ENCODE data around the gene NDST1. TPM values are rescaled to one million over a fixed set of nuclear protein-coding genes. Genes with fewer than 3 reads are reported as not detected.
A peak's percentile ranks its signal among the peaks of the same experiment; 100 is the strongest.

The NDST1 gene
- total RNA-seq, 1 donor, result 12.9 TPM

DNA sequence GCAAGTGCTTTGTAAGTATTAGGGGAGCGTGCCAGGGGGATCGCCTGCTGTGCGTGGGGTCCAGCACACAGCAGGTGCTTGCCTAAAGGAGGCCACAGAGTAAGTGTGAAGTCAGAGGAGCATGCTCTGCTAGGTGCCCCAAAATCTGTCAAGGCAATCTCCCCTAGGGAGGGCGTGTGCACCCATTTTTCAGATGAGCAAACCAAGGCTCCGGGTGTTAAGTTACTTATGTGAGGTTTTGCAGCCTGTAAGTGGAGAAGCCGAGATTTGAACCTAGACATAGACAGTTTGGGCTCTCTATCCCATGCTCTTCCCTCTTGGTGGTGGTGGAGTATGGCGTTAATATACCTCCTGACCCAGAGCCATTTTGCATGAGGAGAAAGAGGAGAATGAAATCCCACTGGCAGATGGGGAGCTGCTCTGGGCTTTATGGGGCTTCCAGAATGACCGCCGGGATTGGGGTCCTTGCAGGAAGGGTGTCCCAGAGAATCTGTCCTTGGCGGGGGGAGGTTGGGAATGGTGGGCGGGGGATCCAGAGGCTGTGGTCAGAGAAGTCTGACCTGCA is 14.1 kb downstream of the NDST1 start:
- DNase-seq (ENCODE audit: low read depth in 2 of 3, low spot score in 2 of 3), result no peak

DNA sequence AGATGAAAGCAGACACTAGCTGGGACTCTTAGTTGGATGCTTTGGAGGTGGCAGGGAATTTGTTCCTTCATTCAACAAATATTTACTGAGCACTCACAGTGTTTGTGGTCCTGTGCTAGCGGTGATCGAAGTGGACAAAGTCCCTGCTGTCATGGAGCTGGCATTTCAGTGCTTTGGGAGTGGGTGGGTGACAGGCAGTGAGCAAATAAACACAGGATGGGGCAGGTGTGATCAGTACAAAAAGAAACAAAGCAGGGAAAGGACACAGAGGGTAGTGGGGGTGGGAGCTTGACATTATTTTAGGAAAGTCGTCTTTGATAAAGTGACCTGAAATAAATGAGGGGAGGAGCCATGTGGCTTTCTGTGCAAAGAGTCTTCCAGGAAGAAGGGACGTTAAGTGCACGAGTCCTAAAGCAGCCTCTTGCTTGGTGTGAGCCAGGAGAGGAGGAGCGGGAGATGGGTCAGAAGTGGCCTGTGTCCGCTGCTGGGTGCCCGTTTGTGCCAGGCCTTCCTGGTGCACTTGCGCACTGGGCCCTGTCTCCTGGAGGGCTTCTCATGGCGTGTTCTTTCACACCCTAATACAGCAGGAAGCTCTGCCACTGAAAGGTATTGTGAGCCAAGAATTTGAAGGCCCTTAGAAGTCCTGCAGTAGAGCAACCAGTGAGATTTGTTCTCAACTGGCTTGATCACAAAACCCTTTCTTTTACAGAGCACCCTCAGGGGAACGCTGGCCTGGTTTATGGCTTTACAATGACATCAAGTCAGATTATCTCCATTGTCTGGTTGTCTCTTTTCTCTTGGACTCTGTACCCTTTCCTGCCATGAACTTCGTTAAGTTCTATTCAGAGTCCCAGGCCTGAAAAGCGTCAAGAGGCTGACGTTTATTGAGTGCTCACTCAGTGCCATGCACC is 14.8 kb downstream of the NDST1 start:
- no peak for DNase-seq (ENCODE audit: low read depth in 2 of 3, low spot score in 2 of 3)

DNA sequence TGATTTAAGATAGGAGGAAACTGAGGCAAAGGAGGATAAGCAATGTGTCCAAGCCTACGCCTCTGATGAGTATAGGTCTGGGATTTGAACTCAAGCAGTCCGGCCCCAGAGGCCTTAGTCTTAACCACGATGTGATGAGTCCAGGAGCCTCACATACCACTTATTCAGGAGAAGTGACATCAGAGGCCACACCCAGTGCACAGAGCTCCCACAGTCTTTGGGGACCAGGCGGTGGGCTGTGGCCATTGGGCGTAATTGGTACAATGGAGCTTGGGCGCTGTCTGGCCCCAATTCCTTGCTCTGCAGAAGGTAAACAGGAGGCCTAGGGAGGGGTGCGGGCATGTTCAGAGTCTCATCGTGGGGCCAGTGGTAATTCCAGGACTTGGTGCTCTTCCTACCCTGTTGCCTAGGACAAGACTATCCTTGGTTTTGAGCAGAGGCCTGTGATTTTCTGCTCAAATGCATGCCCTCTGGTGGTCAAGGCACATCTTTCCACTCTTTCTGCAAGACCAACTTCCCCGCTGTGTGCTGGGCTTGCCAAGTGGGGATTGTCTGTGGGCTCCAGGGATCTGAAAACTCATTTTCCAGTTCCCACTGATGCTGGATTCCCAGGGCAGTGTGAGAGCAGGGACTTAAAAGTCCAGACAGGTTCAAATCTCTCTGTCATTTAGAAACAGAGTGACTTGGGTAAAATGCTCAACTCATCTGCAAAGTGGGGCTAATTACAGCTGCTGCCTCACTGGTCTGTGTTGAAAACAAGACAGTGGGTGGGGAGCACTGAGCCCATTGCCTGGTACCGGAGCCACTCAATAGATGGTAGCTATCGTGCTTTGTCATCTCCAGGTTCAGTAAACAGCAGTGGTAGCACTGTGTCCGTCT is 15.8 kb downstream of the NDST1 start:
- peak in 2 of 3 donors; percentile 49 to 68 for DNase-seq (ENCODE audit: low read depth in 2 of 3, low spot score in 2 of 3)

DNA sequence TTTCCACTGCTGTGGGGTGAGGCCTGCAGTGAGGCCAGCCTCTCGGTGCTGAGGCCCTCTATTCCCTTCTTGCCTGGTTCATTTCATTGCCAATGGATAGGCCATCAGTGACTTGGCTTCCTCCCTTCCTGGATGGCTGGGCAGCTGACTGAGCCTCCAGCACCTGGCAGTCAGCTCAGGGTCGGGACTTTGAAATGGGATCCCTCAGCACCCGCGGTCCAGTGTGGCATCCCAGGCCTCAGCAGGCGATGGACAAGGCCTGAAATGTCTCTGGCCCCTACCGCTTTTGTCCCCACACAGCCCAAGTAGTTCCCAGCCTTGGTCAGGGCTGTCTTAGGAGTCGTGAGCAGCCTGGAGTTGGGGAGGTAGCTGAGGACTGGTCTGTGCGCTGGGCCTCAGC is 17.2 kb downstream of the NDST1 start:
- DNase-seq (ENCODE audit: low read depth in 2 of 3, low spot score in 2 of 3), result no peak

DNA sequence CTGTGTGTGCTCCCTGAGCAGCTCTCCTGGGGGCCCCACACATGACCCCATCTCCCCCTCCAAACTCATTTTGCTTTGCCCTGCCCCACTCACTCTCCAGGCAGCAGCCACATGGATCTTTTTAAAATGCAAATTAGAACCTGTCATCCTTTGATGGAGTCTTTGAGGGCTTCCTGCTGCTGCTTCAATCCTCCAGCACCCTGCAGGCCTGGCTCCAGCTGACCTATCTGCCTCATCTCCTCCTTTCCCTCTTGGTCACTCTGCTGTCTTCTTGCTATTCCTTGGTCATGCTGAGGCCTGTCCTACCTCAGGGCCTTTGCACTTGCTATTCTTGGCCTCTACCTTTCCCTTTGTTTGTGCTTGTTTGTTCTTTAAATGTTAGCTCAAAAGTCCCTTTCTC is 17.9 kb downstream of the NDST1 start:
- DNase-seq (ENCODE audit: low read depth in 2 of 3, low spot score in 2 of 3), result no peak

DNA sequence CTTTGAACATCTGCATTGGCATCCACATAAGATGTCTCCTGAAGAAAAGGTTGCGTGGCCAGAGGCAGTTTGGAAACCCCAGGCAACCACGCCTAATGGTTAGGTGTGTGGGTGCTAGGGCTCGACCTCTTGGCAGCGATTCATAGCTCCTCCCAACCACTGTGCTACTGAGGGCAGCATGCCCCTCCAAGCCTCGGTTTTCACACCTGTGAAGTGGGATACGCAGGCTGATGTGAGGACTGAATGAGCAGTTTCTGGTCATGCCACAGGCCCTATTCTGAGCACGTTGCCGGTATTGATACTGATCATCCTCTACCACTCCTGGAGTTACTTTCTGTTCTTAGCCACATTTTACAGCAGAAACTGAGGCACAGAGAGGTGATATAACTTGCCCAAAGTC is 19.1 kb downstream of the NDST1 start:
- no peak for DNase-seq (ENCODE audit: low read depth in 2 of 3, low spot score in 2 of 3)

DNA sequence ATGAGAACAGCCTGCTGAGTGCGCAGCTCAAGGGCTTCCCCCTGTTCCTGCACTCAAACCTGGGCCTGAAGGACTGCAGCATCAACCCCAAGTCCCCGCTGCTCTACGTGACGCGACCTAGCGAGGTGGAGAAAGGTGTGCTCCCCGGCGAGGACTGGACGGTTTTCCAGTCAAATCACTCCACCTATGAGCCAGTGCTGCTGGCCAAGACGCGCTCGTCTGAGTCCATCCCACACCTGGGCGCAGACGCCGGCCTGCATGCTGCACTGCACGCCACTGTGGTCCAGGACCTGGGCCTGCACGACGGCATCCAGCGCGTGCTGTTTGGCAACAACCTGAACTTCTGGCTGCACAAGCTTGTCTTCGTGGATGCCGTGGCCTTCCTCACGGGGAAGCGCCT is 19.9 kb downstream of the NDST1 start:
- DNase-seq (ENCODE audit: low read depth in 2 of 3, low spot score in 2 of 3), result no peak

DNA sequence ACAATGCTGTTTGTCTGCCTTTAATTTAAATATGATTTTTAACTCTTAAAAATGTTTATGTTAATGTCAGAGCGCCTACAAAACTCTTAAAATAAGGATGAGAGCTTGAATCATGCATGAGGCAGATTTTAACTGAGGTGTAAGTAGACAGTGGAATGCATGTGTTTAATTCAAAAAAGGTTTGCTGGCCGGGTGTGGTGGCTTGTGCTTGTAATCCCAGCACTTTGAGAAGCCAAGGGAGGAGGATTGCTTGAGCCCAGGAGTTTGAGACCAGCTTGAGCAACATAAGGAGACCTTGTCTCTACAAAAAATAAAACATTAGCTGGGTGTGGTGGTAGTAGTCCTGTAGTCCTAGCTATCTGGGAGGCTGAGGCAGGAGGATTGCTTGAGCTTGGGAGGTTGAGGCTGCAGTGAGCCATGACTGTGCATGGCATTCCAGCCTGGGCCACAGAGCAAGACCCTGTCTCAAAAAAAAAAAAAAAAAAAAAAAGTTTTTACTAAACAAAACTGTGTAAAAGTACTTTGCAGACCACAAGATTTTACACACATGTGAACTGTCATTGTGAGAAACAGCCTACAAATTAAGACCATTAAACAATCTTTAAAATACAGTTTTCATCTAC is 21.1 kb downstream of the NDST1 start:
- no peak for DNase-seq (ENCODE audit: low read depth in 2 of 3, low spot score in 2 of 3)

DNA sequence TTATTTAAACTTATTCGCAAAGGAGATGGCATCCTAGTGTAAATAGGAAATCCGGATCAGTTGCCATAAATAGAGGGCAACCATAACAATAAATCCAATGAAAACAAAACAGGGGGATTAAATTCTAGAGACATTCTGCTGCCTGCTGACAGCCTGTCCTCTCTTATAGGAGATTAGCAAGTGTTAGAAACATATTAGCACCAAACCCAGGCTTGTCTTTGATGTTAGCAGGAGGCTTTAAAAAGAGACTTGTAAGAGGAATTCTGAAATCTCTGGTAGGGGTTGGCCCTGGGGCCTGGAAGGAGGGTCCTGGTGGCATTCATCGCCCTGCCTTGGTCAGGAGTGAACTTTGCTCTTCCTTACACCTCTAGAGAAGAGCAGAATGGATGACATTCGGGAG is 21.6 kb downstream of the NDST1 start:
- DNase-seq (ENCODE audit: low read depth in 2 of 3, low spot score in 2 of 3), result no peak

DNA sequence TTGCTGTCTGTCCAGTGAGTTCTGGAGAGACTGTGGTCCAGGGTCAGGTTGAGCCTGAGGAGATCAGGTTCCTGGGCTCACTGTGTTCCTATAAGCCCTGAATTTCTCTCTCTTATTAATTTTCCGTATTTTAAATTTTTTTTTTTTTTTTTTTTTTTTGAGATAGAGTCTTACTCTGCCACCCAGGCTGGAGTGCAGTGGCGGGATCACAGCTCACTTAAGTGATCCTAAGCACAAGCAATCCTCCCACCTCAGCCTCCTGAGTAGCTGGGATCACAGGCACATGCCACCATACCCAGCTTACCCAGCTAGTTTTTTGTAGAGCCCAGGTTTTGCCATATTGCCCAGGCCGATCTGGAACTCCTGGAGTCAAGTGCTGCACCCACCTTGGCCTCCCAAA is 22.5 kb downstream of the NDST1 start:
- DNase-seq (ENCODE audit: low read depth in 2 of 3, low spot score in 2 of 3), result no peak

DNA sequence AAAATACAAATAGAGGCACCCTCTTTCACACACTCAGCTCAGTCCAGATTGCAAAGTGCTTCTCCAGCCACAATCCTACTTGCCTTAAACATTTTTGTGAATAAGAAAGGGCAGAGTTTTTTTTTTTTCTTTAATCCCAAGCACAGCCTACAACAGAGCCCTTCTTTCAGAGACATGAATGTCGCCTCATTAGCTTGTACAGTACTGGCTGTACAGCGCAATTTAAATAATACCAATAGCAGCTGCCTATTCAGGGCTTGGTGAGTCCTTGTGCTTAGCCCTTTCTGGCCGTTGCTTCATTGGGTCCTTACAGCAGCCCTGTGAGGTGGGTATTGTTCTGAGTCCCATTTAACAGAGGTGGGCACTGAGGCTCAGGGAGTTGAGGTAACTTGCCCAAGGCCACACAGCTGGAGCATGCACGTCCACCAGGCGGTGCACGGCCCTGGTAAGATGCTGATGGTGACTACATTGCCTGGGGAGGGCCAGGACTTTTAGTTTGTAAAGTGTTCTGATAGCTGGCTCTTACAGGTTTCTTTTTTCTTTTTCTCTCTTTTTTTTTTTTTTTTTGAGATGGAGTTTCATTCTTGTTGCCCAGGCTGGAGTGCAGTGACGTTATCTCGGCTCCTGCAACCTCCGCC is 23.1 kb downstream of the NDST1 start:
- DNase-seq (ENCODE audit: low read depth in 2 of 3, low spot score in 2 of 3), result no peak

DNA sequence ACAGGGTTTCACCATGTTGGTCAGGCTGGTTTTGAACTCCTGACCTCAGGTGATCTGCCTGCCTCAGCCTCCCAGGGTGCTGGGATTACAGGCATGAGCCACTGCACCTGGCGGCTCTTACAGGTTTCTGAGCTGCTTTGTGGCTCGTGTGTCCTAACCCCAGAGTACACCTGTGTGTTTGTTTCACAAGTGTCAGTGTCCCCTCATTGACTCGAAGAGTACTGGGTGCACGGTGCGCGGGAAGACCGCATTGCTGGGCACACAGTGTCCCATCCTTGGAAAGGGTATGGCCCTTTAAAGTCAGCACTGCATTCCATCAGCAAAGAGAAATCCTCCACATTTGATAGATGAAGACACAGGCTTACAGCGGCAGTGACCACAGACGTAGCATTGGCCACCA is 23.8 kb downstream of the NDST1 start:
- DNase-seq (ENCODE audit: low read depth in 2 of 3, low spot score in 2 of 3), result no peak

DNA sequence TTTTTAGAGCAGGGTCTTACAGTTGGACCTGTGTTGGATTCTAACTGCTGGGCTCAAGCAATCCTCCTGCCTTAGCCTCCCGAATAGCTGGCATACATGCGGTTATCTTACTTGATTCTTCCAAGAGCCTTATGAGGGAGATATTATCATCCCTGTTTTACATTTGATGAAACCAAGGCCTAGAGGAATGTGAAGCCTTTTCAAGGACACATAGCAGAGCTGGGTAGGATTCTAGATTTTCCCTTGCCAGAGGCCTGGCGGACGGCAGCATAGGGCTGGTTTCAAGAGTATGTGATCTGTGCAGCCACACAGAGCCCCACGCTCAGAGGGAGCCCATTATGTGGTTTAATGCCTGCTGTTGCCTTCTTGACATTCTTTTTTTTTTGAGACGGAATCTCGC is 24.2 kb downstream of the NDST1 start:
- DNase-seq (ENCODE audit: low read depth in 2 of 3, low spot score in 2 of 3), result no peak

DNA sequence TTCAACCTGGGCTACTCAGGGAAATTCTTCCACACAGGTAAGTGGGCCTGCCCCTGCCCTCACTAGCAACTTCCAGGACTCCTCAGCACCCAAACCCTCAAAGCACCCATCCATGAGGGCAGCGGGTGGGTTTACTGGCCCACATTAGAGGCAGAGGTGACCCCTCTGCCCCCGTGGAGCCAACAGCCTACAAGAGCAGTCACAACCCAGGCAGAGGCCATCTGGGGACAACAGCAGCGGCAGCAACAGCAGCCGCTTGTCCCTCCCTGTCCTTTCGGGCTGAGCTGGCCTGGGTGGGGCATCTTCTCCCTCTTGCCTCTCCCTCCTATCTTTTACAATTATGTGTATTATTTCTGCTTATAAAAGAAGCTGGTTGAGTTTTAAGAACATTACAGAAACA is 25.1 kb downstream of the NDST1 start:
- no peak for DNase-seq (ENCODE audit: low read depth in 2 of 3, low spot score in 2 of 3)

DNA sequence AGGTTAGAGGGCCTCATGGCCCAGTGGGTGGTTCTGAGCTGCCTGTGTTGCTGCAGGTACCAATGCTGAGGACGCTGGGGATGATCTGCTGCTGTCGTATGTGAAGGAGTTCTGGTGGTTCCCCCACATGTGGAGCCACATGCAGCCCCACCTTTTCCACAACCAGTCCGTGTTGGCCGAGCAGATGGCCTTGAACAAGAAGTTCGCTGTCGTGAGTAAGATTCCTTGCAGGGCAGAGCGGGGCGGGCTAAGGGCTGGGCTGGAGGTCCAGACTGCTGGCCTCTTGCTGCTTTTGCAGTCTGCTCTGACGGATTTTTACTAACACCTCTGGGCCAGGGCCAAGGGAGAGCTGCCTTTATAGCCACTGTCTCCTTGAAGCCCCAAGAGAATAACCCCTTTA is 26.9 kb downstream of the NDST1 start:
- no peak for DNase-seq (ENCODE audit: low read depth in 2 of 3, low spot score in 2 of 3)

DNA sequence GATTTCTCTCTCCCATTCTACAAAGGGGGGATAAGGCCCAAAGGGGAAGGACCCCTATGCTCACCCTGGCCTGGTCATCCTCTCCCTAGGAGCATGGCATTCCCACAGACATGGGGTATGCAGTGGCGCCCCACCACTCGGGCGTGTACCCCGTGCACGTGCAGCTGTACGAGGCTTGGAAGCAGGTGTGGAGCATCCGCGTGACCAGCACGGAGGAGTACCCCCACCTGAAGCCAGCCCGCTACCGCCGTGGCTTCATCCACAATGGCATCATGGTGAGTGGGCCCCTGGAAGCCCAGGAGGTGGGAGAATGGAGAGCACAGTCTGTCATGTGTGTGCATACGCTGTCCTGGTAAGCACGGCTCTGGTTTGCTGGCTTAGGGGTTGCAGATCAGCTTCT is 27.7 kb downstream of the NDST1 start:
- DNase-seq (ENCODE audit: low read depth in 2 of 3, low spot score in 2 of 3), result no peak

DNA sequence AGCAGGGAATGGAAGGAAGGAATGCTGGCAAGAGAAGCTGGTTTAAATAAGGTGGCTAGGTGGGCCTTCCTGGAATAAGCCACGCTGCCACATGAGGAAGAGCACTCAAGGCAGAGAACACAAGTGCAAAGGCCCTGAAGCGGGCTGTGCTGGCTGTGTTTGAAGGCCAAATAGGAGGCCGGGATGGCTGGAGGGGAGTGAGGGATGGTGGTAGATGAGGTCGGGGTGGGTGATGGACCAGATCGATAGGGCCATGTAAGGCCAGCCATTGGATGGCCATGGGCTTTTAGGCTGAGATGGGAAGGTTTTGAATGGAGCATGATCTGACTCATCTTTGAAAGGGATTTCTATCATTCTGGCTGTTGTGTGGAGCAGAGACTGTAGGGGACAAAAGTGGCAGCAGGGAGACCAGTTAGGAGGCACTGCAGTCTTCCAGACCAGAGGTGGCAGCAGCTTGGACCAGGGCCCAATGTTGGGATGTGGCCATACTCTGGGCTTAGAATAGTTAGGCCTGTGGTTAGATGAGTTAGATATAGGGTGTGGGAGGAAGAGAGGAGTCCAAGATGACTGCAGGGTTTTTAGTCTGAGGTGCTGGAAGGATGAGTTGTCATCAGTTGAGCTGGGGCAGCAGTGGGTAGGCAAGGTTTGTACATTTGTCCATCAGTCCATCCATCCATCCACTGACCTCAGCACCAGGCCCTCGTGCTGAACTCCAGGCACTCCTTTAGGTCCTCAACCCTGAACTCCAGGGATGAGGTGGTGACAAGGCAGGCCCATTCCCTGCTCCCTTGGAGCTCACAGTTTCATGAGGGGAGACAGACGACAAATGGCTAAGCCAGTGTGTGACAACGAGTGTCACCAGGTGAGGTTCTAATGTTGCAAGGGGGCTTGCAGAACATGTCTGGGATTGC is 30.3 kb downstream of the NDST1 start:
- no peak for DNase-seq (ENCODE audit: low read depth in 2 of 3, low spot score in 2 of 3)

DNA sequence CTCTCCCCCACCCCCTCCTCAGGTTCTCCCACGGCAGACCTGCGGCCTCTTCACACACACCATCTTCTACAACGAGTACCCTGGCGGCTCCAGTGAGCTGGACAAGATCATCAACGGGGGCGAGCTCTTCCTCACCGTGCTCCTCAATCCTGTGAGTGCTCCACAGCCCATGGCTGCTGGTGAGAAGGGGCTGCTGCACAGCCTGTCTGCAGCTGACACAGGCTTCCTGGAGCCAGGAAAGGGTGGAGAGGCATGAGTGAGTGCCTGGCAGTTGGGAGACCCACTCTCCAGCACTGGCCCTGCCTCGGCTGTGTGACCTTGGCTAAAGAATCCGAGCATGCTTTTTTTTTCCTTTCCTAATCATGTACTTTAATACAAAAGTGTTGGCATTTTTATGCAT is 31.3 kb downstream of the NDST1 start:
- DNase-seq (ENCODE audit: low read depth in 2 of 3, low spot score in 2 of 3), result no peak

DNA sequence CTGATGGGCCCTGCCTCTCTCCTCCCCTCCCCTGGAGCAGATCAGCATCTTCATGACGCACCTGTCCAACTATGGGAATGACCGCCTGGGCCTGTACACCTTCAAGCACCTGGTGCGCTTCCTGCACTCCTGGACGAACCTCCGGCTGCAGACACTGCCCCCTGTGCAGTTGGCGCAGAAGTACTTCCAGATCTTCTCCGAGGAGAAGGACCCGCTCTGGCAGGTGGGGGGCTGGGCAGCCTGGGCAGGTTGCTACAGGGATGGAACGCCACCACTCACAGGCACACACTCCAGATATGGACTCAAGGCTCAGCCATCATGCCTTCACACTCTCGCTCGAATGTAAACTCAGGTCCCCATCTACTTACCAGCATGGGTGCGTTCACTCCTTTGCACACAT is 32.1 kb downstream of the NDST1 start:
- DNase-seq (ENCODE audit: low read depth in 2 of 3, low spot score in 2 of 3), result no peak
